Sigmoid colon (tissue), 7 donors: Measurements from ENCODE around the gene ZFR2. TPM values are rescaled to one million over a fixed set of nuclear protein-coding genes. Genes with fewer than 3 reads are reported as not detected.

Source experiments
- DNase-seq: peaks from one replicate; pipeline ENCODE4 v3.0.0-alpha.2; 2019
- H3K27ac ChIP-seq, 4 donors: fragments of 200-600 bp; sonication (generic); one replicate each; pipeline ENCODE4 v1.5.1; 2016 to 2019; ENCODE audit warnings: mild to moderate bottlenecking in 1 of 4
- H3K27me3 ChIP-seq, 3 donors: fragments of 200-600 bp; sonication (generic); one replicate each; pipeline ENCODE4 v1.5.1; 2019; ENCODE audit warnings: mild to moderate bottlenecking in 1 of 3
- H3K36me3 ChIP-seq, 4 donors: fragments of 200-600 bp; sonication (generic); one replicate each; pipeline ENCODE4 v1.5.1; 2016 to 2019
- H3K4me1 ChIP-seq, 4 donors: fragments of 200-600 bp; sonication (generic); one replicate each; pipeline ENCODE4 v1.5.1; 2017 to 2019
- H3K4me3 ChIP-seq, 4 donors: fragments of 200-600 bp; sonication (generic); one replicate each; pipeline ENCODE4 v1.5.1; 2017 to 2019; ENCODE audit warnings: mild to moderate bottlenecking in 2 of 4, moderate library complexity in 1 of 4
- H3K9me3 ChIP-seq, 4 donors: fragments of 200-600 bp in 3 of 4; sonication (generic) in 3 of 4; one replicate each; pipeline versions ENCODE4 v1.5.1 to v1.6.1; 2013 to 2019
- EP300 ChIP-seq, 4 donors: sonication (generic); formaldehyde crosslinking; IDR thresholded peaks; one replicate each; pipeline ENCODE4 v1.6.1; 2017; ENCODE audit warnings: antibody characterized with exemption in 4 of 4
- POLR2A ChIP-seq, 2 donors: fragments of 450-650 bp; IDR thresholded peaks; one replicate each; pipeline ENCODE4 v1.6.1; 2016; ENCODE audit warnings: antibody characterized with exemption in 2 of 2, mild to moderate bottlenecking in 2 of 2, moderate library complexity in 2 of 2
- POLR2AphosphoS5 ChIP-seq, 4 donors: sonication (generic); formaldehyde crosslinking; IDR thresholded peaks; one replicate each; pipeline ENCODE4 v1.6.1; 2017; ENCODE audit warnings: antibody characterized with exemption in 4 of 4
- WGBS, 2 donors: extraction: QIAGEN DNeasy Blood & Tissue Kit; methylation state at CpG; one replicate each; pipeline ENCODE4 v1.1.7; 2013; 5-methylcytosine and 5-hydroxymethylcytosine counted together
- intact Hi-C: fragments of 100-400 bp; cut with DNase I; formaldehyde crosslinking; loops from one replicate; pipeline ENCODE4 v1.15.1; 2023
- polyA plus RNA-seq, 3 donors: library from polyadenylated mRNA; stranded (reverse); fragments of 200-250 nt; gene quantifications; one replicate each; pipeline ENCODE4 v1.2.3, GENCODE V29; 2013
- total RNA-seq, 4 donors: library from RNA; depleted of rRNA; stranded (reverse); fragments of >200 nt; gene quantifications; one replicate each; pipeline ENCODE4 v1.1.0, GENCODE V29; 2016
- TF ChIP-seq, protein P1 (sequence below), 4 experiments: fragments of 450-650 bp in 3 of 4; fragments of 200-600 bp in 1 of 4; IDR thresholded peaks; one replicate each; pipeline ENCODE4 v1.5.1; 2016 to 2019; ENCODE audit warnings: antibody characterized with exemption in 4 of 4, mild to moderate bottlenecking in 3 of 4, moderate library complexity in 2 of 4
- donor health status: healthy with polysubstance abuse.
- donor health status: Bipolar disorder and iron deficiency.
- donor health status: healthy.

The ZFR2 gene
- total and polyA plus RNA-seq, 7 donors, result under 0.01 to 1.2 (median 0.47) TPM; not detected in 3

DNA sequence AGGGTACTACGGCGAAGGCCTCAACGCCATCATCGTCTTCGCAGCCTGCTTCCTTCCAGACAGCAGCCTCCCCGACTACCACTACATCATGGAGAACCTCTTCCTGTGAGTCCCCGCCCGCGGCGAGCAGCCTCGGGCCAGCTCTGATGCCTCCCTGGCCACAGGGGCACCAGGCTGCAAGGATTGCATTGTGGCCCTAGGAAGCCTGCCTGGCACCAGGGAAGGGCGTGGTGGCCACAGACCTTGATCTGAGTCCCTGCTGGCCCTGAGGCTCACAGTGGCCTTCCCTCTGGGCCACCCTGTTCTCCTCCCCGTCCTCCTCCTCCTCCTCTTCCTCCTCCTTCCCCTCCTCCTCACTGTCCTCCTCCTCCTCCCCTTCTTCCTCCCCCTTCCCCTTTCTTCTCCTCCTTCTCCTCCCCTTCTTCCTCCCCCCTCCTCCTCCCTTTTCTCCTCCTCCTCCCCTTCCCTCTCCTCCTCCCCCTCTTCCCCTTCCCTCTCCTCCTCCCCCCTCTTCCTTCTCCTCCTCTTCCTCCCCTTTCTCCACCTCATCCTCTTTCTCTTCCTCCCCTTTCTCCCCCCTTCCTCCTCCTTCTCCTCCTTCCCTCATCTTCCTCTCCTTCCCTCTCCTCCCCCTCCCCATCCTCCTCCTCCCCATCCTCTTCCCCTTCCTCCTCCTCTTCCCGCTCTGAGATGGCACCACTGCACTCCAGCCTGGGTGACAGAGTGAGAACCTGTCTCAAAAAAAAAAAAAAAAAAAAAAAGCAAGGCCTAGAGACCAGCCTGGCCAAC lies 39.6 kb upstream of the ZFR2 start:
- Histone ChIP-seq H3K27me3 (peaks cover 0 to 4% (median 0%) of the 10 kb centered on the region in 3 donors), H3K4me1 (no peaks in the 10 kb centered on the region), H3K4me3 (no peak overlapping the region), H3K9me3 (peaks cover 0 to 7% (median 0%) of the 10 kb centered on the region in 4 donors), H3K36me3 (no peaks in the 10 kb centered on the region), H3K27ac (no peak overlapping the region)
- intact Hi-C loops, result no loop called here
- DNase-seq, result no peak
- WGBS, 2 donors, result 64 to 71% methylated on average over 14 of the region's 14 CpGs
- TF ChIP-seq, protein P1, sequence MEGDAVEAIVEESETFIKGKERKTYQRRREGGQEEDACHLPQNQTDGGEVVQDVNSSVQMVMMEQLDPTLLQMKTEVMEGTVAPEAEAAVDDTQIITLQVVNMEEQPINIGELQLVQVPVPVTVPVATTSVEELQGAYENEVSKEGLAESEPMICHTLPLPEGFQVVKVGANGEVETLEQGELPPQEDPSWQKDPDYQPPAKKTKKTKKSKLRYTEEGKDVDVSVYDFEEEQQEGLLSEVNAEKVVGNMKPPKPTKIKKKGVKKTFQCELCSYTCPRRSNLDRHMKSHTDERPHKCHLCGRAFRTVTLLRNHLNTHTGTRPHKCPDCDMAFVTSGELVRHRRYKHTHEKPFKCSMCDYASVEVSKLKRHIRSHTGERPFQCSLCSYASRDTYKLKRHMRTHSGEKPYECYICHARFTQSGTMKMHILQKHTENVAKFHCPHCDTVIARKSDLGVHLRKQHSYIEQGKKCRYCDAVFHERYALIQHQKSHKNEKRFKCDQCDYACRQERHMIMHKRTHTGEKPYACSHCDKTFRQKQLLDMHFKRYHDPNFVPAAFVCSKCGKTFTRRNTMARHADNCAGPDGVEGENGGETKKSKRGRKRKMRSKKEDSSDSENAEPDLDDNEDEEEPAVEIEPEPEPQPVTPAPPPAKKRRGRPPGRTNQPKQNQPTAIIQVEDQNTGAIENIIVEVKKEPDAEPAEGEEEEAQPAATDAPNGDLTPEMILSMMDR (IDR thresholded peaks at IDR 0.05), result no peak
- TF ChIP-seq EP300 (IDR thresholded peaks at IDR 0.05), result no peak
- no peak for TF ChIP-seq POLR2AphosphoS5 (IDR thresholded peaks at IDR 0.05)
- TF ChIP-seq POLR2A (IDR thresholded peaks at IDR 0.05), result no peak

DNA sequence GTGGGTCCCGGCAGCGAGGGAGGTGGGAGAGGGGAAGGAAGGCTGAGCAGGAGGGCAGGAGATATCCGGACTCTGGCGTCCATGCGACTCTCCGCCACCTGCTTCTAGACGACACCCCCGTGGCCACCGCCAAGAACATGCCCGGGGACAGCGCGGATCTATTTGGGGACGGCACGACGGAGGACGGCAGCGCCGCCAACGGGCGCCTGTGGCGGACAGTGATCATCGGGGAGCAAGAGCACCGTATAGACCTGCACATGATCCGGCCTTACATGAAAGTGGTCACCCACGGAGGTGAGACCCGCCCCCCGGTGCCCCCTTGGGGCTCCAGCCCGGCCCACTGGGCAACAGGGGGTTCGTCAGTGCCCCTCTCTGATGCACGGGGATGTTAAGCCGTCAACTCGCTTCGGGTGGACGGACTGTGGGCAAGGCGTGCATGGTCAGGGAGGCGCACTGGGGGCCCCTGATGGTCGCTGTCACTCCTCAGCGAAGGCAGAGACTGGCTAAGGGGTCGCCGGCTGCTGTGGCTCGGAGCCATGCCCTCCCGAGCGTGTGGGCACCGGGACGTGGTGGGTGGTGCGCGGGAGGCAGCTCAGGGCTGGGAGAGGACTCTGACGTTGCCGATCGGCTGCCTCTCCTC lies 38.9 kb upstream of the ZFR2 start:
- TF ChIP-seq, protein P1 (IDR thresholded peaks at IDR 0.05), result no peak
- TF ChIP-seq POLR2A (IDR thresholded peaks at IDR 0.05), result no peak
- TF ChIP-seq EP300 (IDR thresholded peaks at IDR 0.05), result no peak
- no peak for TF ChIP-seq POLR2AphosphoS5 (IDR thresholded peaks at IDR 0.05)
- WGBS, 2 donors, result 86 to 88% methylated on average over 50 of the region's 50 CpGs
- no peak for DNase-seq
- H3K4me3 ChIP-seq, result no peak overlapping the region
- H3K36me3 ChIP-seq, result no peaks in the 10 kb centered on the region
- H3K9me3 ChIP-seq, result peaks cover 0 to 7% (median 0%) of the 10 kb centered on the region in 4 donors
- no peaks in the 10 kb centered on the region for H3K4me1 ChIP-seq
- peaks cover 0 to 4% (median 0%) of the 10 kb centered on the region in 3 donors for H3K27me3 ChIP-seq
- intact Hi-C loops, result no loop called here
- no peak overlapping the region for H3K27ac ChIP-seq

DNA sequence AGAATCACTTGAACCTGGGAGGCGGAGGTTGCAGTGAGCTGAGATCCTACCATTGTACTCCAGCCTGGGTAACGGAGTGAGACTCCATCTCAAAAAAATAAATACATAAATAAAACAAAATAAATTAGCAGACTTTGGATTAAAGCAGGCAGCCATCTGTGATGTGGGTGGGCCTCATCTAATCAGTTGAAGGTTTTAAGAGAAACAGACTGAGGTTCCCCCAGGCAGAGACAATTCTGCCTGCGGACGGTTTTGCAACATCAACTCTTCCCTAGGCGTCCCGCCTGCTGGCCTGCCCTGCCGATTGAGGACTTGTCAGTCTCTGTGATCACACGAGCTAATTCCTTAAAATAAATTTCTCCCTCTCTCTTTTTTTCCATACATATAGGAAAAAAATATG lies 35.4 kb upstream of the ZFR2 start:
- Histone ChIP-seq H3K36me3 (no peaks in the 10 kb centered on the region), H3K27ac (no peak overlapping the region), H3K9me3 (no peaks in the 10 kb centered on the region), H3K4me1 (peaks cover 0 to 14% (median 11%) of the 10 kb centered on the region in 4 donors), H3K27me3 (peaks cover 0 to 4% (median 0%) of the 10 kb centered on the region in 3 donors), H3K4me3 (no peak overlapping the region)
- WGBS, 2 donors, result 93% methylated on average over 8 of the region's 8 CpGs
- no peak for DNase-seq
- intact Hi-C loops, result no loop called here
- TF ChIP-seq POLR2AphosphoS5 (IDR thresholded peaks at IDR 0.05), result no peak
- TF ChIP-seq POLR2A (IDR thresholded peaks at IDR 0.05), result no peak
- no peak for TF ChIP-seq EP300 (IDR thresholded peaks at IDR 0.05)
- TF ChIP-seq, protein P1 (IDR thresholded peaks at IDR 0.05), result no peak

DNA sequence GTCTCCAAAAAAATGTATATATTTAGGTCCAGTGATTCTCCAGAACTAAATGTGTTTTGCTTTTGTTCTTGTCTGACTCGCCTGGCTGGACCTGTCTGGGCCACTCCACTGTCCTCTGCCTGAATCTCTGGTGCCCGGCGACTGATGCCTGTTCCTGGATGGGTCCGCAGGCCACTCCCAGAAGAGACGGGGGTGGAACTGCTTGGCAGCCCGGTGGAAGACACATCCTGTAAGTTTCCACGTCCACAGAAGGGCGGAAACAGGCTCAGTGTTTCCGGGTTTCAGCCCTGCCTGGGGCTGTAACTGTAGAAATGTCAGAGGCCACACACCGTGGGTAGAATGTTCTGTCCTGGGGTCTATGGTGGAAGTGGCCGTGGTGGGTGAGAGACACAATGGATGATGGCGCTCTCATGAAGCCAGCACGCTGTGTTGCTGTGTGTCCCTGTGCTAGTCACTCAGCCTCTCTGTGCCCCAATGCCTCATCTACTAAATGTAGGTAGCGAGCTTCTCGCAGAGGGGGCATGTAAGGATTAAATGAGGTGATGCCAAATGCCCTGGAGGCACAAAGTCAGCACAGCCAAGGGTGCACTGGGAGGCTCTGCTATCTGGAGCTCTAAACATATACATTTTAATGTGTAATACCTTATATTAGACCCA lies 33.6 kb upstream of the ZFR2 start:
- intact Hi-C loops, result no loop called here
- Histone ChIP-seq H3K9me3 (peaks cover 0 to 4% (median 1%) of the 10 kb centered on the region in 4 donors), H3K36me3 (no peaks in the 10 kb centered on the region), H3K27me3 (peaks cover 0 to 2% (median 0%) of the 10 kb centered on the region in 3 donors), H3K27ac (no peak overlapping the region), H3K4me3 (no peak overlapping the region), H3K4me1 (peaks cover 0 to 15% (median 11%) of the 10 kb centered on the region in 4 donors)
- no peak for DNase-seq
- WGBS, 2 donors, result 69 to 79% methylated on average over 15 of the region's 15 CpGs
- TF ChIP-seq POLR2AphosphoS5 (IDR thresholded peaks at IDR 0.05) (no peak), EP300 (IDR thresholded peaks at IDR 0.05) (no peak), POLR2A (IDR thresholded peaks at IDR 0.05) (no peak)
- TF ChIP-seq, protein P1 (IDR thresholded peaks at IDR 0.05), result no peak
